ENCODE measurements around the gene PHC1. TPM values are rescaled to one million over a fixed set of nuclear protein-coding genes. Genes with fewer than 3 reads are reported as not detected.

PHC1 gene
- total RNA-seq, 1 experiment from 2014 or later: 8.0 TPM

- in situ Hi-C loops (cut with HindIII; ENCODE audit: low pct_unique_long_range_greater_than_20kb, low sequenced_read_pairs): no loop called here
- peak; percentile 14 for DNase-seq (ENCODE audit: low read depth)
These were observed 56.1 kb downstream of the PHC1 start for GRCh38 chr12:8970432-8970831.

GRCh38 chr12:8980137-8980536 lies 65.8 kb downstream of the PHC1 start:
- in situ Hi-C loops (cut with HindIII; ENCODE audit: low pct_unique_long_range_greater_than_20kb, low sequenced_read_pairs): no loop called here
- DNase-seq (ENCODE audit: low read depth): no peak

DNA sequence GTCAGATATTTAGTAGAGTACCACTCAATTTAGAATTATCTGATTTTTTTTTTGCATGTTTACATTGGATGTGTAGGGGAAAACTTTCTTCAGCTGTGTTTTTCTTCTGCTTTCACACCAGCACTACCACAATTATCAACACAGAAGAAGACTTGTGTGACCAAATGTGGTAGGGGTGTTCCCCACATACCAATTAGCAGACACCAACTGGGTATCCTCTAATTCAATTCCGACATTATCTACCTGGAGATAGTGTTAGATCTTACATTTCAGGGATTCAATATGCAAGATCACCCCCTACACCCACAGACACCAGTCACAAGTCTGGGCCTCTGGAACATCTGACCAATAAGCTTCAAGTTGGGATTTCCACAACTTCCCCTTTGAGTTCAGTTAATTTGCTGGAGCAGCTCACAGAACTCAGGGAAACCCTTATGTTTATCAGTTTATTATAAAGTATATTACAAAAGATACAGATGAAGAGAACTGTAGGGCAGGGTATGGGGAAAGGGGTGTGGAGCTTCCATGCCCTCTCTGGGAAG lies 71.0 kb downstream of the PHC1 start:
- in situ Hi-C loops (cut with HindIII; ENCODE audit: low pct_unique_long_range_greater_than_20kb, low sequenced_read_pairs): no loop called here
- no peak for DNase-seq (ENCODE audit: low read depth)

- in situ Hi-C loops (cut with HindIII; ENCODE audit: low pct_unique_long_range_greater_than_20kb, low sequenced_read_pairs): no loop called here
- DNase-seq (ENCODE audit: low read depth): no peak
These were observed 72.9 kb downstream of the PHC1 start for GRCh38 chr12:8987163-8987562.

GRCh38 chr12:8987685-8988084 lies 73.4 kb downstream of the PHC1 start:
- in situ Hi-C loops (cut with HindIII; ENCODE audit: low pct_unique_long_range_greater_than_20kb, low sequenced_read_pairs): no loop called here

GRCh38 chr12:8989413-8989812 lies 75.1 kb downstream of the PHC1 start, which contains the start of gene KLRG1:
KLRG1 (plus strand) TSS chr12:8989546; CDS start chr12:8989636, 90 bp downstream.
- in situ Hi-C loops (cut with HindIII; ENCODE audit: low pct_unique_long_range_greater_than_20kb, low sequenced_read_pairs): no loop called here

More at GRCh38 chr12:8987685-8988084, 73.4 kb downstream of the PHC1 start:
- no peak for DNase-seq (ENCODE audit: low read depth)

More at GRCh38 chr12:8989413-8989812, 75.1 kb downstream of the PHC1 start, which contains the start of gene KLRG1:
- DNase-seq (ENCODE audit: low read depth): no peak

Other genes with a start within 250 kb of the PHC1 start
- gene RIMKLB, start 216.5 kb upstream of the PHC1 start, total RNA-seq (2014; rRNA removed; shearing (Covaris generic); ENCODE audit: low replicate concordance): 12.4 and 12.6 TPM in 2 replicates
- gene A2ML1, start 91.9 kb upstream of the PHC1 start, total RNA-seq (2014; rRNA removed; shearing (Covaris generic); ENCODE audit: low replicate concordance): not detected in 2 replicates
- 157 and 179 TPM in 2 replicates for gene M6PR, start 35.1 kb downstream of the PHC1 start, total RNA-seq (2014; rRNA removed; shearing (Covaris generic); ENCODE audit: low replicate concordance)
- gene KLRG1, start 75.0 kb downstream of the PHC1 start, total RNA-seq (2014; rRNA removed; shearing (Covaris generic); ENCODE audit: low replicate concordance): 1.0 and 4.2 TPM in 2 replicates
- gene A2M, start 201.4 kb downstream of the PHC1 start, total RNA-seq (2014; rRNA removed; shearing (Covaris generic); ENCODE audit: low replicate concordance): not detected in 2 replicates

All from Caki2 (cell line).